Measurements from ENCODE around the gene TNC. TPM values are rescaled to one million over a fixed set of nuclear protein-coding genes. Genes with fewer than 3 reads are reported as not detected.

Gene TNC
- total and polyA plus RNA-seq, 8 donors: 66.3 to 329 (median 109) TPM

GRCh38 chr9:115137526-115137925 lies 19.6 kb upstream of the TNC start:
- intact Hi-C loops (cut with DNase I): no loop called here
- Histone ChIP-seq H3K4me1 (no peaks in the 10 kb centered on the region), H3K9me3 (no peaks in the 10 kb centered on the region), H3K27ac (no peak overlapping the region), H3K4me3 (no peak overlapping the region), H3K27me3 (no peaks in the 10 kb centered on the region), H3K36me3 (no peaks in the 10 kb centered on the region)
- TF ChIP-seq CTCF (IDR thresholded peaks at IDR 0.05): no peak
- DNase-seq (no peak), ATAC-seq (no peak)

DNA sequence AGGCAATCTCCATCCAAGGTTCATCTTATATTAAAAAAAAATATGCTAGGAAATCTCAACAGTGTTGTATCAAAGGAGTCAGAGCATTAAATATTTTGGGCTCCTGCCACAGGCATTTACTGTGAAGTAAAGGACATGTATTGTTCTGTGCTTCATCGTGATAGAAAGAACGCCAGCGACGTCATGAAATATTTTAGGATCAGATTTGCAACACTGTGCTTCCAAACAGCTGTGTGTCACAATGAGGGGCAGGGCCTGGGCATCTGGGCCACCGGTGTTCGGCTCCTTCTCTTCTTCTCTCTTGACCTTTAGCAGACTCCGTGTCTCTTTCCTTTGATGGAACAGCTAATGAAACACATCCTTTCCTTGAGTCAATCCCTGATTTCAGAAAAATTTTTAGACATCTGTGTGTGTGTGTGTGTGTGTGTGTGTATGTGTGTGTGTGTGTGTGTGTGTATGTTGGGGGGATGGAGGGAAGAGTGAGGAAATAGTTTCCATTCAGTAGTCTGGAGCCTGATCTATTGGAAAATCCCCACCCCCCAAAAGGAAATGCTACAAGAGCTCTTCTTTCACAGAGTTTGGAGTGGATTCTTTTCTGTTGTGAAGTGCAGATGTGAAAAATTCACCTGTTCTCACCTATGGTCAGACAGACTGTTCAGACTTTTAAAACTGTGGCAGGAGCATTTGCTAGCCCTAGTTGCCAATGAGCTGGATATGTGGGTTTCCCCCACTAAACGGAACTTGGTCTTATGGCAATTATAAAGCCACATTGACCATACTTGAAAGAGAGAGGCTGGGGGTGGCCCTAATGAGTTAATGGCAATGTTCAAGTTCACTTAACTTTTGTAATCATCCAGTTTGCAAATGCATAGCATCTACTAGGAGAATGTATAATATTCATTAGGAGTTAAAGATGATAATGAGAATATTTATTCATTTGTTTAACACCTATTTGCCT lies 18.1 kb upstream of the TNC start:
- Histone ChIP-seq H3K9me3 (no peaks in the 10 kb centered on the region), H3K4me3 (no peak overlapping the region), H3K27me3 (no peaks in the 10 kb centered on the region), H3K36me3 (no peaks in the 10 kb centered on the region), H3K27ac (no peak overlapping the region), H3K4me1 (no peaks in the 10 kb centered on the region)
- ATAC-seq (peak; percentile 43), DNase-seq (peak in 1 of 4 donors; percentile 48)
- TF ChIP-seq CTCF (IDR thresholded peaks at IDR 0.05): no peak
- intact Hi-C loops (cut with DNase I): no loop called here

DNA sequence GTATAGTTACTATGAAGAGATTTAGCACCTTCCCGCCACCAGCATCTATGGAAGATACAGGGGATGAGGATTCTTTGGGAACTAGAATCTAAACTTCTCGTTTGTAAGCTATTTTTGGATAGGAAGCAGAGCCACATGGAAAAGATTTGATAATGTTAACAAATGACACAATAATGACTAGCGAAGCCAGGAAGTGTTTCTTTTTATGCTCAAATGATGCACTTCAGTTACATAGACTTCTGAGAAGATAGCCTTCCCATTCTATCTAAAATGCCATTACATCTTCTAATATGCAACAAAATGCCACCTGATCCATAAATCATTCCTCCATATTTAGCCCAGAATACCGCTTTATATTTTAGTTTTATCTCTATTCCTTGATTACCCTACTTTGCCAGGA lies 17.0 kb upstream of the TNC start:
- H3K36me3 ChIP-seq: no peaks in the 10 kb centered on the region
- H3K4me3 ChIP-seq: no peak overlapping the region
- no peak for TF ChIP-seq CTCF (IDR thresholded peaks at IDR 0.05)
- intact Hi-C loops (cut with DNase I): no loop called here
- H3K27me3 ChIP-seq: no peaks in the 10 kb centered on the region
- H3K4me1 ChIP-seq: no peaks in the 10 kb centered on the region
- H3K9me3 ChIP-seq: no peaks in the 10 kb centered on the region
- DNase-seq: peak in 1 of 4 donors; percentile 47
- no peak for ATAC-seq
- no peak overlapping the region for H3K27ac ChIP-seq

GRCh38 chr9:115133649-115134048 lies 15.7 kb upstream of the TNC start:
- TF ChIP-seq CTCF (IDR thresholded peaks at IDR 0.05): no peak
- no peak overlapping the region for H3K4me3 ChIP-seq
- intact Hi-C loops (cut with DNase I): no loop called here
- DNase-seq (no peak), ATAC-seq (peak; percentile 48)
- no peak overlapping the region for H3K27ac ChIP-seq
- no peaks in the 10 kb centered on the region for H3K36me3 ChIP-seq
- H3K27me3 ChIP-seq: no peaks in the 10 kb centered on the region
- no peaks in the 10 kb centered on the region for H3K9me3 ChIP-seq
- H3K4me1 ChIP-seq: no peaks in the 10 kb centered on the region

- Histone ChIP-seq H3K27ac (no peak overlapping the region), H3K9me3 (no peaks in the 10 kb centered on the region), H3K27me3 (no peaks in the 10 kb centered on the region), H3K4me1 (no peaks in the 10 kb centered on the region), H3K36me3 (no peaks in the 10 kb centered on the region), H3K4me3 (no peak overlapping the region)
- ATAC-seq: peak; percentile 42
- no peak for TF ChIP-seq CTCF (IDR thresholded peaks at IDR 0.05)
- intact Hi-C loops (cut with DNase I): no loop called here
- DNase-seq: peak in 3 of 4 donors; percentile 62 to 83 (median 71)
Observed at GRCh38 chr9:115132648-115133047, 14.7 kb upstream of the TNC start.

All from left lung (tissue), 10 donors.